Upper lobe of left lung (tissue), 4 donors: ENCODE measurements around the gene GPC5.

Source experiments
- CTCF ChIP-seq, 6 experiments: fragments of 450-650 bp in 4 of 6; fragments of 200-600 bp in 2 of 6; sonication (generic) in 2 of 6; IDR thresholded peaks; one replicate each; pipeline ENCODE4 v1.5.1; 2016 to 2019; ENCODE audit warnings: antibody characterized with exemption in 6 of 6
- EP300 ChIP-seq, 4 donors: sonication (generic); formaldehyde crosslinking; IDR thresholded peaks; one replicate each; pipeline ENCODE4 v1.5.1; 2017; ENCODE audit warnings: antibody characterized with exemption in 4 of 4, control low read depth in 2 of 4
- POLR2A ChIP-seq, 4 donors: fragments of 450-650 bp; IDR thresholded peaks; one replicate each; pipeline ENCODE4 v1.5.1; 2016 to 2017; ENCODE audit warnings: antibody characterized with exemption in 4 of 4, mild to moderate bottlenecking in 2 of 4

GRCh38 chr13:92592757-92593156, 1194.3 kb downstream of the GPC5 start:
- TF ChIP-seq CTCF (IDR thresholded peaks at IDR 0.05) (no peak), EP300 (IDR thresholded peaks at IDR 0.05) (no peak), POLR2A (IDR thresholded peaks at IDR 0.05) (no peak)
